Gastroesophageal sphincter (tissue), 4 donors: ENCODE results near the gene ANKRD62. TPM values are rescaled to one million over a fixed set of nuclear protein-coding genes. Genes with fewer than 3 reads are reported as not detected.
"Not testable (repeated sequence)": the region's sequence is repeated elsewhere in the genome, so short reads cannot be mapped to it uniquely, and the experiment has no call there.

Experiments used
- ATAC-seq: fragments of 150-250 bp; one replicate; pipeline ENCODE4 v1.9.1; 2016; ENCODE audit warnings: mild to moderate bottlenecking, moderate library complexity
- H3K27ac ChIP-seq, 4 donors: fragments of 200-600 bp; sonication (generic) in 3 of 4; 1 replicate in 3 of 4; 2 replicates in 1 of 4; pipeline ENCODE4 v1.5.1; 2016 to 2019
- H3K27me3 ChIP-seq: fragments of 200-600 bp; sonication (generic); one replicate; pipeline ENCODE4 v1.5.1; 2019
- H3K36me3 ChIP-seq, 2 donors: fragments of 200-600 bp; sonication (generic); one replicate each; pipeline ENCODE4 v1.5.1; 2019; ENCODE audit warnings: control low read depth in 1 of 2
- H3K4me1 ChIP-seq, 3 donors: fragments of 200-600 bp; sonication (generic); 1 replicate in 2 of 3; 2 replicates in 1 of 3; pipeline ENCODE4 v1.5.1; 2016 to 2019; ENCODE audit warnings: control low read depth in 2 of 3
- H3K4me3 ChIP-seq, 2 donors: fragments of 200-600 bp; sonication (generic); one replicate each; pipeline ENCODE4 v1.5.1; 2019; ENCODE audit warnings: mild to moderate bottlenecking in 1 of 2, moderate library complexity in 1 of 2
- H3K9me3 ChIP-seq, 3 donors: fragments of 200-600 bp; sonication (generic); one replicate each; pipeline ENCODE4 v1.5.1; 2017 to 2019; ENCODE audit warnings: control low read depth in 2 of 3
- EP300 ChIP-seq: sonication (generic); formaldehyde crosslinking; IDR thresholded peaks from one replicate; pipeline ENCODE4 v1.6.1; 2017; ENCODE audit warnings: antibody characterized with exemption, mild to moderate bottlenecking
- POLR2A ChIP-seq, 2 donors: fragments of 450-650 bp; IDR thresholded peaks; one replicate each; pipeline ENCODE4 v1.6.1; 2017; ENCODE audit warnings: antibody characterized with exemption in 2 of 2, mild to moderate bottlenecking in 2 of 2, moderate library complexity in 1 of 2
- POLR2AphosphoS5 ChIP-seq: sonication (generic); formaldehyde crosslinking; IDR thresholded peaks from one replicate; pipeline ENCODE4 v1.6.1; 2017; ENCODE audit warnings: antibody characterized with exemption
- WGBS, 2 donors: methylation state at CpG; one replicate each; pipeline ENCODE4 v1.1.5; 2018; ENCODE audit warnings: low coverage in 1 of 2; 5-methylcytosine and 5-hydroxymethylcytosine counted together
- total RNA-seq, 4 donors: library from RNA; depleted of rRNA; stranded (reverse); fragments of >200 nt; gene quantifications; one replicate each; pipeline ENCODE4 v1.1.0, GENCODE V29; 2016
- TF ChIP-seq, protein P1 (sequence below), 4 experiments: fragments of 200-600 bp in 2 of 4; fragments of 450-650 bp in 2 of 4; sonication (generic) in 1 of 4; IDR thresholded peaks; one replicate each; pipeline ENCODE4 v1.5.1; 2017 to 2019; ENCODE audit warnings: antibody characterized with exemption in 4 of 4, mild to moderate bottlenecking in 2 of 4, moderate library complexity in 2 of 4

The ANKRD62 gene
- total RNA-seq, 4 donors from 2014 or later: not detected

DNA sequence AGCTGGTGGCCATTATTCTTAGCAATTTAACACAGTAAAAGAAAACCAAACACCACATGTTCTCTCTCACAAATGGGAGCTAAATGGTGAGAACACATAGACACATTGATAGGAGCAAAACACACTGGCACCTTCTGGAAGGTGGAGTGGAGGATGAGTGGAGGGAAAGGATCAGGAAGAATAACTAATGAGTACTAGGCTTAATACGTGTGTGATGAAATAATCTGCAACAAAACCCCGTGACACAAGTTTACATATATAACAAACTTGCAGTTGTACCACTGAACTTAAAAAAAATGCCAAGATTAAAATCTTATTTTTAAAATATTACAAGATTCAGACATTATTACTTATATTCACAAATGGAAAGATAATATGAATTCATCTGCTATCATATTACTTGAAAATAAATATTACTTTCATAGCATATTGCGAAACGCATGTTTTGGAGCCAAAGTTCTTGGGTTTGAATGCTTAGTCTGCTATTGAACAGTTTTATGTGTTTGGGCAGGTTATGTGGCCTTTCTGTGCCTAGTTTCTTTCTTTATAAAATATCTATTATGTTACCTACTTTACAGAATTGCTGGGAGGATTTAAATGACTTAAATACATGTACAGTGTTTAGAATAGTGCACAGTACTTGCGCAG is 20.5 kb downstream of the ANKRD62 start:
- ATAC-seq: no peak
- no peaks in the 10 kb centered on the region for H3K36me3 ChIP-seq
- no peaks in the 10 kb centered on the region for H3K9me3 ChIP-seq
- peaks cover 7% of the 10 kb centered on the region for H3K27me3 ChIP-seq
- no peak overlapping the region for H3K27ac ChIP-seq
- 65 to 78% methylated on average over 5 of the region's 5 CpGs for WGBS, 2 donors
- TF ChIP-seq POLR2A (IDR thresholded peaks at IDR 0.05): no peak
- TF ChIP-seq EP300: no peak
- TF ChIP-seq, protein P1, sequence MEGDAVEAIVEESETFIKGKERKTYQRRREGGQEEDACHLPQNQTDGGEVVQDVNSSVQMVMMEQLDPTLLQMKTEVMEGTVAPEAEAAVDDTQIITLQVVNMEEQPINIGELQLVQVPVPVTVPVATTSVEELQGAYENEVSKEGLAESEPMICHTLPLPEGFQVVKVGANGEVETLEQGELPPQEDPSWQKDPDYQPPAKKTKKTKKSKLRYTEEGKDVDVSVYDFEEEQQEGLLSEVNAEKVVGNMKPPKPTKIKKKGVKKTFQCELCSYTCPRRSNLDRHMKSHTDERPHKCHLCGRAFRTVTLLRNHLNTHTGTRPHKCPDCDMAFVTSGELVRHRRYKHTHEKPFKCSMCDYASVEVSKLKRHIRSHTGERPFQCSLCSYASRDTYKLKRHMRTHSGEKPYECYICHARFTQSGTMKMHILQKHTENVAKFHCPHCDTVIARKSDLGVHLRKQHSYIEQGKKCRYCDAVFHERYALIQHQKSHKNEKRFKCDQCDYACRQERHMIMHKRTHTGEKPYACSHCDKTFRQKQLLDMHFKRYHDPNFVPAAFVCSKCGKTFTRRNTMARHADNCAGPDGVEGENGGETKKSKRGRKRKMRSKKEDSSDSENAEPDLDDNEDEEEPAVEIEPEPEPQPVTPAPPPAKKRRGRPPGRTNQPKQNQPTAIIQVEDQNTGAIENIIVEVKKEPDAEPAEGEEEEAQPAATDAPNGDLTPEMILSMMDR (IDR thresholded peaks at IDR 0.05): no peak
- TF ChIP-seq POLR2AphosphoS5: no peak
- no peaks in the 10 kb centered on the region for H3K4me1 ChIP-seq
- no peak overlapping the region for H3K4me3 ChIP-seq

DNA sequence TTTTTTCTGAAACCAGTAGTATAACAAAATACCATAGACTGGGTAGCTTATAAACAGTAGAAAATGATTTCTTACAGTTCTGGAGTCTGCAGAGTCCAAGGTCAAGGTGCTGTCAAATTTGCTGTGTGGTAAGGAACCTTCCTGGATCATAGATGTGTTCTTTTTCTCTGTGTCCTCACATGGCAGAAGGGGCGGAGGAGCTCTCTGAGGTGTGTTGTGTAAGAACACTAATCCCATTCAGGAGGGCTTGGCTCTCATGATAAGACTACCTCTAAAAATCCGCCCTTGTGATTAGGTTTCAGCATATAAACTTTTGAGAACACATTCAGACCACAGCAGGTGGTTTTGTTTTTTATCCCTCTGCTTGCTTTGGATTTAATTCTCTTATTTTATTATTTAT is 25.7 kb downstream of the ANKRD62 start:
- H3K4me3 ChIP-seq: no peak overlapping the region

DNA sequence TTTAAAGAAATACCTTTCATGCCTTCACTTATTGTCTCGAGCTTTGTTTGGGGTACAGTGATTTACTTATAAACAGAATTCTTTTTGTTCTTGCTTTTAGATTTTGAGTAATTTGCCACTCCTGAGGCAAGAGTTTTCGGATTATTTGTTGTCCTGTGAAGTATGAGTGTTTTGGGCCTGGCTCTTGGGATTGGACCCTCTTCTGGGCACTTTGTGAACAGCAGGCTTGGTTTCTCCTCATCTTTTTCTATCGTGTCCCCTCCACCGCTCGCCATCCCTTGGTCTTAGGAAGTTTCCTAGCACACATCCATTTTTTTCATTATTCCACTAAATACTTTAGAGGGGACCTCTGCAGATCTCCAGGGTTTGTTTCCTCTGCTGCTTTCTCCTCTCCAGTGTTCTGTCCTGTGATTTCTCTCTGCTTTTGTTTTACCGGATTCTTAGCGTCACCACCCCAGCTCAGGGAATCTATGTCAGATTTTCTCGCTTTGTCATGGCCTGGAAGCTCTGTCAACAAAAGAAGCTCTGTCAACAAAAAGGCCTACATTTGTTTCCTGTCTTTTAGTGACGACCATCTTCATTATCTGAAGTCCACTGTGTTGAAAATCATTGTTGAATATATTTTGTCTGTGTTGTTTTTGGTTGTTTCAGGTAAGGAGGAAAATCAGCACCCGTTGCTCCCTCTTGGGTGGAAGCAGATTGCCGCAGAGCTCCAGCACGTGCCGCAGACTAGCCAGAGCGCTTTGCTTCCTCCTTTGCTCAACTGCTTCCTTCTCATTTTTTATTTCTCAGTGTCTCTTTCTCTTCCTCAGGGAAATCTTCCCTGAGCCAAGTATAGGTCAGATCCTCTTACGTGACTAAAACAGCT is 27.8 kb downstream of the ANKRD62 start:
- 61 to 63% methylated on average over 12 to 13 of the region's 15 CpGs for whole genome bisulfite sequencing, 2 donors
- H3K4me1 ChIP-seq: no peaks in the 10 kb centered on the region
- H3K27me3 ChIP-seq: peaks cover 8% of the 10 kb centered on the region
- no peak overlapping the region for H3K27ac ChIP-seq
- ATAC-seq: no peak
- H3K9me3 ChIP-seq: no peaks in the 10 kb centered on the region
- H3K4me3 ChIP-seq: no peak overlapping the region
- TF ChIP-seq, protein P1 (IDR thresholded peaks at IDR 0.05): no peak
- TF ChIP-seq EP300 (no peak), POLR2AphosphoS5 (no peak), POLR2A (IDR thresholded peaks at IDR 0.05) (no peak)
- H3K36me3 ChIP-seq: no peaks in the 10 kb centered on the region

More for the DNA sequence above, 25.7 kb downstream of the ANKRD62 start:
- Histone ChIP-seq H3K9me3 (no peaks in the 10 kb centered on the region), H3K27me3 (peaks cover 8% of the 10 kb centered on the region), H3K27ac (no peak overlapping the region), H3K36me3 (no peaks in the 10 kb centered on the region), H3K4me1 (no peaks in the 10 kb centered on the region)
- no peak for TF ChIP-seq POLR2AphosphoS5
- TF ChIP-seq EP300: no peak
- TF ChIP-seq, protein P1 (IDR thresholded peaks at IDR 0.05): no peak
- TF ChIP-seq POLR2A (IDR thresholded peaks at IDR 0.05): no peak
- 70 to 100% methylated on average over 2 of the region's 2 CpGs for WGBS, 2 donors
- ATAC-seq: no peak

DNA sequence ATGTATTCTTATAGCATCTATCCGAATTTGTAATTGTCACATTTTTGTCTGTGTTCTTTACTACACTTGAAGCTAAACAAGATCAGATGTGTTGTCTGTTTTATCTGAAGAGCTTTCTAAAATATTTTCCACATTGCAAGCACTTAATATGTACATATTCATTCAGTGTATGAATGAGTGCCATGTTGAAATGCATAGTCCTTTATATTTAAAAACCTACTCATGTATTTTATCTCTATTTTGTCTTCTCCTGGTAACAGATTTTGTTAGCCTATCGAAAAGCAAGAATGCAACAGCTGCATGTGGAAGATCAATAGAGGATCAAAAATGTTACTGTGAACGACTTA is 28.4 kb downstream of the ANKRD62 start:
- not testable (repeated sequence) for H3K4me1 ChIP-seq, H3K27me3 ChIP-seq, H3K4me3 ChIP-seq, H3K36me3 ChIP-seq, H3K27ac ChIP-seq, H3K9me3 ChIP-seq, ATAC-seq
- 77 to 81% methylated on average over 3 of the region's 3 CpGs for WGBS, 2 donors

DNA sequence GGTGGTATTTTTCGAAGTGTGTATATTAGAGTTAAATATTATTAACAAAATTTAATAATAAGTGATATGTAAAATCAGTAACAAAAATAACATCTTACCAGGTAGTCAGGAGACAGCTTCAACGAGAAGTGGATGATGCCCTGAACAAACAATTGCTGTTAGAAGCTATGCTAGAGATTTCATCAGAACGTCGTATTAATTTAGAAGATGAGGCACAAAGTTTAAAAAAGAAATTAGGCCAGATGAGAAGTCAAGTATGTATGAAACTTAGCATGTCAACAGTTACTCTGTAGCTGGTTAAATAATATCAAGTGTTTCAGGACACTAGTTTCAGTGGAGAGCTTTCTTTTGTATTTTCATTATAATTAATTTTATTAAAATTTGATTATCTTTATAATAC is 34.0 kb downstream of the ANKRD62 start:
- ATAC-seq, H3K27ac ChIP-seq, H3K36me3 ChIP-seq, H3K4me3 ChIP-seq, H3K9me3 ChIP-seq, H3K4me1 ChIP-seq: not testable (repeated sequence)
- peaks cover 13% of the 10 kb centered on the region for H3K27me3 ChIP-seq
- 70 to 74% methylated on average over 4 of the region's 4 CpGs for WGBS, 2 donors

DNA sequence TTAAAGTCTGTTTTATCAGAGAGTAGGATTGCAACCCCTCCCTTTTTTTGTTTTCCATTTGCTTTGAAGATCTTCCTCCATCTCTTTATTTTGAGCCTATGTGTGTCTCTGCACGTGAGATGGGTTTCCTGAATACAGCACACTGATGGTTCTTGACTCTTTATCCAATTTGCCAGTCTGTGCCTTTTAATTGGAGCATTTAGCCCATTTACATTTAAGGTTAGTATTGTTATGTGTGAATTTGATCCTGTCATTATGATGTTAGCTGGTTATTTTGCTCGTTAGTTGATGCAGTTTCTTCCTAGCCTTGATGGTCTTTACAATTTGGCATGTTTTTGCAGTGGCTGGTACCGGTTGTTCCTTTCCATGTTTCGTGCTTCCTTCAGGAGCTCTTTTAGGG is 45.2 kb downstream of the ANKRD62 start:
- not testable (repeated sequence) for H3K27me3 ChIP-seq, H3K4me1 ChIP-seq, H3K36me3 ChIP-seq, H3K4me3 ChIP-seq, H3K9me3 ChIP-seq, H3K27ac ChIP-seq, ATAC-seq
- WGBS, 2 donors: 81 to 83% methylated on average over 1 to 3 of the region's 4 CpGs

DNA sequence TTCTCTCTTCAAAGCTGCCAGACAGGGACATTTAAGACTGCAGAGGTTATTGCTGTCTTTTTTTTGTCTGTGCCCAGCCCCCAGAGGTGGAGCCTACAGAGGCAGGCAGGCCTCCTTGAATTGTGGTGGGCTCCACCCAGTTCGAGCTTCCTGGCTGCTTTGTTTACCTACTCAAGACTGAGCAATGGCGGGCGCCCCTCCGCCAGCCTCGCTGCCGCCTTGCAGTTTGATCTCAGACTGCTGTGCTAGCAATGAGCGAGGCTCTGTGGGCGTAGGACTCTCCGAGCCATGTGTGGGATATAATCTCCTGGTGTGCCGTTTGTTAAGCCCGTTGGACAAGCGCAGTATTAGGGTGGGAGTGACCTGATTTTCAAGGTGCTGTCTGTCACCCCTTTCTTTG is 47.2 kb downstream of the ANKRD62 start:
- H3K27ac ChIP-seq, H3K27me3 ChIP-seq: not testable (repeated sequence)

DNA sequence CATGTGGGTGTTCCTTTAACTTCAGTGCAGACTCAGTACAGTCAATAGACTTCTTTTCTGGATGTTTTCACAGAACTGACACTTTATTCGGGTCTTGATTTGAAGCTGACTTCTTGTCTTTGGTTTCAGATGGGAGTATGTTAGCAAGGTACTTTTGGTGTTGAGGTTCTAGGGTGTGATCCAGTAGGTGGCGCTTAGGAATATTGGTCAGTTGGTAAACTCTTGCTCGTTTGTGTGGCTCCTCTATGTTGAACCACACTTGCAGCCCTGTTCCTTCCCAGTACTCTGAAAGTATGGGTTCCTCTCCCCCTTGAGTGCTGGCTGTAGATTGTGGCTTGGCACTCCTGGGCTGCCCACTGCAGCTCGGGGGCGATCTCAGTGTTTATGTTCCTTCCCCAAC is 48.1 kb downstream of the ANKRD62 start:
- H3K4me3 ChIP-seq, H3K4me1 ChIP-seq, H3K9me3 ChIP-seq, H3K36me3 ChIP-seq, H3K27ac ChIP-seq, ATAC-seq, H3K27me3 ChIP-seq: not testable (repeated sequence)
- WGBS, 2 donors: no CpG with 5 or more reads among the region's 5 CpGs

More for the DNA sequence above, 47.2 kb downstream of the ANKRD62 start:
- not testable (repeated sequence) for ATAC-seq, H3K4me3 ChIP-seq, H3K4me1 ChIP-seq, H3K9me3 ChIP-seq, H3K36me3 ChIP-seq
- WGBS, 2 donors: no CpG with 5 or more reads among the region's 12 CpGs

DNA sequence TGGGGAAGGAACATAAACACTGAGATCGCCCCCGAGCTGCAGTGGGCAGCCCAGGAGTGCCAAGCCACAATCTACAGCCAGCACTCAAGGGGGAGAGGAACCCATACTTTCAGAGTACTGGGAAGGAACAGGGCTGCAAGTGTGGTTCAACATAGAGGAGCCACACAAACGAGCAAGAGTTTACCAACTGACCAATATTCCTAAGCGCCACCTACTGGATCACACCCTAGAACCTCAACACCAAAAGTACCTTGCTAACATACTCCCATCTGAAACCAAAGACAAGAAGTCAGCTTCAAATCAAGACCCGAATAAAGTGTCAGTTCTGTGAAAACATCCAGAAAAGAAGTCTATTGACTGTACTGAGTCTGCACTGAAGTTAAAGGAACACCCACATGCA is 55.8 kb downstream of the ANKRD62 start:
- no CpG with 5 or more reads among the region's 5 CpGs for whole genome bisulfite sequencing, 2 donors
- H3K27me3 ChIP-seq, H3K4me3 ChIP-seq, ATAC-seq, H3K4me1 ChIP-seq, H3K36me3 ChIP-seq, H3K27ac ChIP-seq, H3K9me3 ChIP-seq: not testable (repeated sequence)
